ENCODE data around the gene DPEP3.
"Not testable (repeated sequence)": the region's sequence is repeated elsewhere in the genome, so short reads cannot be mapped to it uniquely, and the experiment has no call there.

Gene DPEP3

GRCh38 chr16:67993207-67994039, 13.1 kb upstream of the DPEP3 start:
- DNase-seq = peak; percentile 90 to 93

DNA sequence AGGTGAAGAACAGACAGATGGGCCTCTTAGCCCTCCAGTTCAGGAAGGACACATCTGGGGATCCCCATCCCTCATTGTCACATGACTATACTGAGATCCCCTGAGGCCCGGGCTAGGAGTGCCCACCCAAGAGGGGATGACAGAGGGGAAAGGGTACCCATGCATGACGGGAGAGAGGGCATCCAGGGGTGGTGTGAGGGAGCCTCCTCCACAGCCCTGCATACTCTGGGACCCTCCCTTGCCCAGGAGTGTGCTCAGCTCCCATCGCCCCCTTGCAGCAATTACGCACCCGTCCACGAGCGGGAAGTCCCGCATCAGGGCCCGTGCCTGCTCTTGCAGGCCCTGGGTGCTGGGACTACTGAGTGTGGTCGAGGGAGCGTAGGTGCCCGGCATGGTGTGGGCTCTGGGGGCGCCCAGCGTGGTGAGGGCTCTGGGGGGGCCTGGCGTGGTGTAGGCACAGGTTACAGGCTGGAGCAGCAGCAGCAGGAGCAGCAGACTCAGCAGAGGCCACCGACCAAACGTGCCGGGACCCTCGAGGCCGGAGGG, 12.4 kb upstream of the DPEP3 start:
- DNase-seq = no peak

DNA sequence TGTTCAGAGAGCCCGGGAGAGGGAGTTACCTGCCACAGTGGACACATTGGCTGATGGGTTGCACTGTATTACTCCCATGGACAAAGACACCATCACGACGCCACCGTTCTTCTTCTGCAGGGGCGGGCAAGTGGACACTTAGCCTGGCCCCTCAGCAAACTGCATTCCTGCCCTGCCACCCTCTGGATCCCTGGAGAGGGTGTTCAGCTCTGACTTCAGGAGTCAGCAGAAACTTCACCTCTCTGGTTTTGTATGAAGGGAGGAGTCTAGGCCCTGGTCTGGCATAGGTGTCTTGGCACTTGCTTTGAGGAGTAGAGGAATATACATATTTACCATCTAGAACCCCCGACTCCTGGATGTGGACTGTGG, 9.7 kb upstream of the DPEP3 start:
- DNase-seq = no peak

DNA sequence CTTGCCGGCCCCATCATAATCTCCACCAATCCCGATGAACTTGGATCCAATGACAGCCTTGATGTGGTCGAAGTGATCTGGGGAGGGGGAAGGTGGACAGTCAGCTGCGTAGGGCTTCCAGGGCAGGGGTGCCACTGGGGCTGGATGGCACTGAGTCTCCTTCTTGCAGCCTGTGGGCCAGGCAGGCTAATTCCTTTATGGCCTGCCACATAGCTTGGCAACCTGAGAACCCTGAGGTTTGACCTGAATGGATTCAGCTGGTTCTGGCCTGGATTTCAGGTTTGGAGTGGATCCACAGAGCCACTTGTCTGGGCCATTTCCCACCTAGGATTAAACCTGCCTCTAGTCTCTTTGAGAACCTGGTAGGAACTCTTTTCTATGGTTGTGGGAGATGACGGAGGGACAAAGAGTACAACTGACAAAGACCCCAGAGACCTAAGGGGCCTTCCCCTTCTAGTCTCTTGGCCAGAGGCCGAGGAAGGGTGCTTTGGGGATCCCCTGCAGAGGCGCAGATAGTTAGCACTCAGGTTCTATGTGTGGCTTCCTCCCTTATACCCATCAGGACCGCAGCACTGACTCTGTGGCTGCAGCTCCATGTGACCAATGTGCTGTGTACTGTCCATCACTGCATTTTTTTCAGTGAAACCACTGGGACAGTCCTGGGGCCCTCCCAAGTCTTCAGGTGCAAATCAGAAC, 9.2 kb upstream of the DPEP3 start:
- DNase-seq = no peak

GRCh38 chr16:67988675-67989074, 8.4 kb upstream of the DPEP3 start:
- DNase-seq = no peak

DNA sequence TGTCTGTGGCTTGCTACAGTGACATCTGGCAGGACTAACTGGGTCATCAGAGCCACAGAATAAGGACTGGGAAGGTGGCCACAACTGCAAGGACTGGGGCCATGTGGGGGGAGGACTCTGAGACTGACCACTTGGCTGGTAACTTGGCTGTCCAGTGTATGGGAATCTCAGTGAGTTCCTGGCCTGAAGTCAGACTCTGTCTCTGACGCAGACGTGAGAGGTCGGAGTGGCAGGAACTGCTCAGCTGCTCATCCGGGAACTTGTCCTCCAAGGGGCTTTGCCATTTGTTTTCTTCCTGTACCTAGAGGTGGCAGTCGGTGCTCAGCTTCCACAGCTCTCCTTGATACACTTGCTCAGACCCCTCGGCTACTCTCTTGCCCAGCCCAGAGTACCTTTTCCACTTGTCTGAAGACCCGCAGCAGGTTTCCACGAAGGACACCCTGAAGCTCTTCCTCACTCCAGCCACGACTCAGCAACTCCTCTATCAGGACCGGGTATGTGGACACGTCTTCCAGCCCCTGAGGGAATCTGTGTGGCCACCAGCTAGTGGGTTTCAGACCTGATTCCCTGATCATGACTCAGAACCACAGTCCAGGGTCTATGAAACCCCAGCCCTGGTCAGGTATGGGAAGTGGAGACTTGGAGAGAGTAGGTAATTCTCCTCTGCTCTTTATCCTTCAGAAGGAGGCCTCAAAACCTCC, 7.3 kb upstream of the DPEP3 start:
- DNase-seq = no peak

GRCh38 chr16:67986949-67987348, 6.7 kb upstream of the DPEP3 start:
- no peak for DNase-seq

DNA sequence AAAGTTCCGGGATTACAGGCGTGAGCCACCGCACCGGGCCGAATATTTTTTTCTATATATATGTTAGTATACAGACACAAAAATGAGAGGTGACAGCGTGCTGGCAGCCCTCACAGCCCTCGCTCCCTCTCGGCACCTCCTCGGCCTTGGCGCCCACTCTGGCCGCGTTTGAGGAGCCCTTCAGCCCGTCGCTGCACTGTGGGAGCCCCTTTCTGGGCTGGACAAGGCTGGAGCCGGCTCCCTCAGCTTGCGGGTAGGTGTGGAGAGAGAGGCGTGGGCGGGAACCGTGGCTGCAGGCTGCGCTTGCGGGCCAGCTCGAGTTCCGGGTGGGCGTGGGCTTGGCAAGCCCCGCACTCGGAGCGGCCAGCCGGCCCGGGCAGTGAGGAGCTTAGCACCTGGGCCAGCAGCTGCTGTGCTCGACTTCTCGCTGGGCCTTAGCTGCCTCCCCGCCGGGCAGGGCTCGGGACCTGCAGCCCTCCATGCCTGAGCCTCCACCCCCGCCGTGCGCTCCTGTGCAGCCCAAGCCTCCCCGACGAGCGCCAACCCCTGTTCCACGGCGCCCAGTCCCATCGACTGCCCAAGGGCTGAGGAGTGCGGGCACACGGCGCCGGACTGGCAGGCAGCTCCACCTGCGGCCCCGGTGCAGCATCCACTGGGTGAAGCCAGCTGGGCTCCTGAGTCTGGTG, 1.9 kb upstream of the DPEP3 start:
- DNase-seq = no peak

DNA sequence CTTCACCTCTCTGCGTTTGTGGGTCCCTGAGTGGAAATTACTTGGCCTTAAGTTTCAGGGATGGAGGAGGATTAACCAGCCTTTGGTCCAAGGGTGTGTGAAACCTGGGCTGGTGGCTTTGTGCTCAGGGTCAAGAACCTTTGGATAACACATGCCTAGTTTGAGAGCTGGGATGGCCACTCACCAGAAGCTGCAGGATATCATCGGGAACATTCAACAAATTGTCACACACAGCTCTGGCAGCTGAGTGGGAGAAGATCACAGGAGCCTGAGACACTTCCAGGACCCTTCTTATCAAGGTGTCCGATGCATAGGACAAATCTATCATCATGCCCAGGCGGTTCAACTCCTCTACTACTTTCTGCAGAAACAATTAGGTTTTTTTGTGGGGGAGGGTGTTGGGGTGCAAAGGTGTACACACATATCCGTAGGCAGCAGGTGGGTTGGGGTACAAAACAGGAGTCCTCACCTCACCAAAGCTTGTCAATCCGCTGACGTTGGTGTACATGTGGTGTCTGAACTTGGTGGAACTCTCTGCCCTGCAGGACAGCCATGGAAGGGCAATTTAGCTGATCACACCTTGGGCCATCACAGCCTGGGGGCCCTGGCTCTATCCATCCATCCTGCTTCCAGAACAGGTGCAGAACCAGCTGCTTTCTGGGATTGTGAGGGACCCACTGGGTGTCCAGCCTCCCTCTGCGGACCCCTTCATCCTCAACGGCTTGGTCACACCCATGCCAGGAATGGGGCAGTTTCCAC, 2.7 kb downstream of the DPEP3 start:
- DNase-seq = no peak

DNA sequence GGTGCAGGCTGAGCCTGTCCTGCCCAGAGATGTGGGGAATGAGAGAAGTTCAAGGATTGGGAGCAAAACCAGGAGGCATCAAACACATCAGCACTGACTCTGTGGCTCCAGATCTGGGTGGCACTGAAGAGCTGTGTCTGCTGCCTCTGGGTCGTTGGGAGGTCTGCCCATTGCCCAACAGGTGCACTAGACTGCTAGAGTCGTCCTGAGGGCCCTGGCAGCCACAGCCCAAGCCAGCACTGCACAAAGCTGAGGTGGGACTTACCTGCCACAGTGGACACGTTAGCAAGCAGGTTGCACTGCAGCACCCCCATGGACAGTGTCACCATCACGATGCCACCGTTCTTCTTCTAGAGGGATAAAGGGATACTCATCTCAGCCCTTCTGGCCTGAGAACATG, 3.3 kb downstream of the DPEP3 start:
- no peak for DNase-seq

DNA sequence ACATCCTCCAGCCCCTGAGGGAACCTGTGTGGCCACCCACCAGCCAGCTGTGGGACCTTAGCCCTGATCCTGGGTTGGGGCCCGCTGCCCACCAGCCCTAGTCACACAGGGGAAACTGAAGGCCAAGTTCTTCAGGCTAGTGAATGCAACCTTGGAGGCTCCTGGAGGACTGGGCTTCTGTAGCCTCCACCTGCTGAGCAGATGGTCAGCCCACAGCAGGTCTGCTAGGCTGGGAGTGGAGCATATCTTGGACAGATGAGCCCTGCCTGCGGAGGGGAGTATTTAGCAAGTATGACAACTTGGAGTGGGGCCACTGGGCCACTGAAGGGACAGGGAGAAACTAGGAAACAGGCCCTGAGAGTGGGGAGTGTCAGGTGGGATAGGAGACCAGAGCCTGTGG, 4.1 kb downstream of the DPEP3 start:
- no peak for DNase-seq

DNA sequence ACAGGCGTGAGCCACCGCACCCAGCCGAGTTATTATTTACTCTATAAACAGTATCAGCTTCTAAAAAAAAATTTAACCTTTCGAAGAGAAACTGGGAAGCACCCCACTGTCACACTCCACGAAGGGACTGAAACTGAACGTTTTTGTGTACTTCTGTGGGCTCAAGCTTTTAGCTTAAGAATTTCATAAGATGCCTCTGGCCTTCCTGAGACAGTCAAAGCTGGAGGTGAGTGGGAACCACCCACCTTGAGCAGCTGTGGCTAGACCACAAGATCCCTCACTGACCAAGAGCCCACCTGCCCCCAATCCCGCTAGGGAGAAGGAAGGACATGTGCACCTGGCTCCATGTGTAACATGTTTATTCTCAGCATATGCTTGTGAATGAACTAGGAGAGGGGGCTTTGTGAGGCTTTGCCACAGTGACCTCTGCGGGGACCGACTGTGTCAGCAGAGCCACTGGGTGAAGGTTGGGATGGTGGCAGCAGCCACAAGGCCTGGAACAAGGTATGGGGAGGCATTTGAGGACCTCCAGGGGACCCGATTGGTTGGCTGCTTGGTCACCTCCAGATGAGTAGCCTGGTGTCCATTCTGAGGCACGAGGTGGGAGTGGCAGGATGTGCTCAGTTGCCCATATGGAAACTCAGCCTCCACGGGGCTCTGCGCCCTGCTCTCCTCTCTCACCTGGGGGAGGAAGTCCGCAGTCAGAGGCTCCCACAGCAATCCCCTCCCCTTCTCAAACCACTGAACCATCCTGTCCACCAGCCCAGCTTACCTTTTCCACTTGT, 4.8 kb downstream of the DPEP3 start:
- no peak for DNase-seq

DNA sequence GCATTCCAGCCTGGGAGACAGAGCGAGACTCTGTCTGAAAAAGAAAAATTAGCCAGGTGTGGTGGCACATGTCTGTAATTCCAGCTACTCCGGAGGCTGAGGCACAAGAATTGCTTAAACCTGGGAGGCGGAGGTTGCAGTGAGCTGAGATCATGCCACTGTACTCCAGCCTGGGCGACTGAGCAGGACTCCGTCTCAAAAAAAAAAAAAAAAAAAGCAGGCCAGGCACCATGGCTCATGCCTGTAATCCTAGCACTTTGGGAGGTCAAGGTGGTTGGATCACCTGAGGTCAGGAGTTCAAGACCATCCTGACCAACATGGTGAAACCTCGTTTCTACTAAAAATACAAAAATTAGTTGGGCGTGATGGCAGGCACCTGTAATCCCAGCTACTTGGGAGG, 8.0 kb downstream of the DPEP3 start:
- DNase-seq = not testable (repeated sequence)

DNA sequence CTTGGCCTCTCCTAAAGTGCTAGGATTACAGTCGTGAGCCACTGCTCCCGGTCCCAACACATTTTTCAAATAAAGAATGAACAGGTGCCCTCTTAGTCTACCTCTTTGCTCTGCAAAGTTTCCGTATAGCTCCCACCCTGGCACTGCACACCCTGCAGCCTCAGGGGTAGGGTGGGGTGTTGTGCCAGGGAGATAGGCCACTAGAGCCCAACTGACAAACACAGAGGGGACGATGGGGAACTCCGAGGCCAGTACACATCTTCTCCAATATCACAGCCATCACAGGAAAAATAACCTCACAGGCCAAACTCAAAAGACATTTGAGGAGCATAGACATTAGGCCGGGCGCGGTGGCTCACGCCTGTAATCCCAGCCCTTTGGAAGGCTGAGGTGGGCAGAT, 9.2 kb downstream of the DPEP3 start:
- DNase-seq = no peak

DNA sequence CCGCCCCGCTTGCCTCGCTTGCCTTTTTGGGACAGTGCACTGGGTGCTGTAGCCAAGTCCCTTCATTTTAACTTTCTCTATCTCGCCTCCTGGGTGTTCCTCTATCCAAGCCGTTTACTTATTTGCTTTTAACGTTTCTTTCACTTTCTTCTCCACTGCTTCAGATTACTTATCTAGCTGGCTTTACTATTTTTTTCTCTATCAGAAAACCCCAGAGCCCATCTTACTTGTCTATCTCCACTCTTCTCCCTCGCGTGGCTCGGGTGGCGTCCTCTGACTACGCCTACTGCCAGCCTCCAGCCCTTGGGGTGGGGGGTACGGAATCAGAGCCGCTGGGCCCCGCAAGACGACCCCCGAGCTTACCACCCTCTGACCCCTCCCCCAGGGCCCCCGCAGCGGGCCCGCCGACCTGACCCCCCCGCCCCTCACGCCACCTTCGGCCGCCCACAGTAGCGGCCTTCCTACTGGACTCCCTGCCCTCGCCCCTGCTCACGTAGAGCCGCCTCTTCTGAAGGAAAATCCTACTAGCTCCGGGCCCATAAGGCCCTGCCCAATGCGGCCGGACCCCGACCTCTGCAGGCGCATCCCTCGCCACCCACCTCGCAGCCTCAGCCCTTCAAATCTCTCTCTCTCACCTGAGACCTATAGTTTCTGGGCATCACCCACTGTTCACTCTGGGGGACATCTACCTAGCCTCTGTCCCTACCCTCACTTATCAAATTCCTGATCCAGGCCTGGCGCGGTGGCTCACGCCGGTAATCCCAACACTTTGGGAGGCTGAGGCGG, 10.9 kb downstream of the DPEP3 start:
- no peak for DNase-seq

- peak; percentile 95 for DNase-seq
These were observed 11.7 kb downstream of the DPEP3 start, which contains the start of gene SLC12A4 for GRCh38 chr16:67968400-67969253. TSS of gene SLC12A4 (minus strand) at chr16:67968637. CDS start at chr16:67968553, 84 bp downstream.

DNA sequence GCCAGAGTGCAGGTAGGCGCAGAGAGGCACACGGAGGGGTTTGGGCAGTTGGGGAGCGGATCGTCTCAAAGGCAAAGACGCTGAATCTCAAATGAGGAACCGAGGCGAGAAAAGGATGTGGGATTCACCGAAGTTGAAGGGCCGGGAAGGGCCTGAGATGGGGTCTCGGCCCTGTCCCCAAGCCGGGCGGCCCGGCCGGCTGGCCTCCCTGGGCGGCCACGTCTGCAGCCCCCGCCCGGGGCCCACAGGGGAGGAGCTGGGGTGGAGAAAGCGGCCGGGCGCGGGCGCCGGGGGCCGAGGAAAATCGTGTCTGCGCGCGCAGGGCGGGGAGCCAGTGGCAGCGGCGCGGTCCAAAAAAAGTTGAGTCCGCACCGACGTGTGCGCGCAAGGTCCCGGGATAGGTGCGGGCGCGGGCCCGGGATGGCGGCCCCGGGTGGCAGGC, 12.3 kb downstream of the DPEP3 start:
- DNase-seq = peak; percentile 55 to 64

DNA sequence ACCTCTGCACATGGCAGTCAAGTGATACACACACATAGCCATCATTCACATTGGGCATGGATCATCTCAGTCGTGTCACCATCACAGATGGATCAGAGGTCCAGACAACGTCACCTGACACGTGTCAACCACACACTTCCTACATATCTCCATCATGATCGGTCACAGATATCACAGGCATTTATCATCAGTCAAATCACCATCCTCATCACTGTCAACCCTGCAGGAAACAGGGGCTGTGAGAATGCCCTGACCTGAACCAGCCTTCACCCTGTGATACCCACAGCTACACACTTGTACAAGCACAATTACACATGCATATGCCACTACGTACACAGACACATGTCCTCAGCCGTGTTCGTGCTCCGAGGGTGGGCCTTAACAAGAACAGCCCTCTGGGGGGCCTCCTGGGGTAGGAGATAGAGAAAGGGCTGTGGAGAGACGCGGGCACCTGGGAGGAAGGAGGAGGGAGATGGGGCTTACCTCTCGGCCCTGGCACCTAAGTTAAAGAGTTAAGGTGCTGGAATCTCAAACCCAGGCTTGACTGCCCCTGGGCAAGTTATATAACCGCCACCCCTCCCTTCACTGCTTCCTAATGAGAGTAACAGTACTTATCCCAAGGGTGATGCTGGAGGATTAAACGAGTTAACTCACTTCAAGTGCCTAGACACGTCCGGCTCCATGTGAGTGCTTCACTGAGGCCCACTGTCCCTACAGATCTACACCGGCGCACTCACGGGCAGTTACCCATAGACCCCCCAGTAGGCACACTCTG, 12.9 kb downstream of the DPEP3 start:
- DNase-seq = peak; percentile 57 to 58
